Raji (cell line): ENCODE data around the gene UBIAD1.

Experiments used
- POLR2A ChIP-seq: IDR thresholded peaks from 2 replicates; pipeline ENCODE4 v1.6.1; 2011; ENCODE audit warnings: low read depth, low read length, control low read depth; ENCODE audit not compliant: insufficient read depth

UBIAD1 gene

DNA sequence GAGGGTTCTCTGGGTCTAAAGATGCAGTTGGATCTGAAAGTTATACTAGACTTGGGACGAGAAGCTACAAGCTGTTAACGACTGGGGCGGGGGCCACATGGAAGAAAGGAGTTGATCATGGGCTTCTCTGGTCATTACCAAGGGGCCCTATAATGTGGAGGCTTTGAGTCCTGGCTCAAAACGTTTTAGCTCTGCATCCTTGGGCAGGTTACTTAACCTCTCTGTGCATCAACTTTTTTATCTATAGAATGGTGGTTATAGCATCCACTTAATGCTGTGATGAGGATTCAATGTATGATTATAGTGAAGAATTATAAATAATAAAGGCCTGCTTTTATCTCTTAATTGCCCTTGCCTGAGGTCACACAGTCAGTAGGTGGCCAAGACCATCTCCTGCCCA lies 53.1 kb downstream of the UBIAD1 start:
- no peak for TF ChIP-seq POLR2A

DNA sequence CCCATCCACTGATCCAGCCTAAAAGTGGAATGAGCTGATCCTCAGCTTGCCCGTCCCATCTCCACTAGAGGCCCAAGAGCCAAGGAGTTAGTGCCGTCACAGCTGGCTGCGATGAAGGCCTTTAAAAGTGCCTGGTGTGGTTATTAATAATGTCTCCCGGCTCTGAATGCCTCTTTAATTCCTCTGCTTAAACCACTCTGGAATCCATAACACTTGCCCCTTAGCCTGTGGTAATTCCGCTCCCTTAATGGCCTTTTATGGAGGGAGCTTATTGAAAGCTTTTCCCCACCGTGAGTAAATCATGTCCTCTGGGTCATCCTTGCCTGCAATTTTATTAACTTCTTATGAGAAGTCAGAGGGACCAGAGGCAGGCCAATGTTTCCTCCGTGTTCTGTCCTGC lies 55.4 kb downstream of the UBIAD1 start:
- no peak for TF ChIP-seq POLR2A

DNA sequence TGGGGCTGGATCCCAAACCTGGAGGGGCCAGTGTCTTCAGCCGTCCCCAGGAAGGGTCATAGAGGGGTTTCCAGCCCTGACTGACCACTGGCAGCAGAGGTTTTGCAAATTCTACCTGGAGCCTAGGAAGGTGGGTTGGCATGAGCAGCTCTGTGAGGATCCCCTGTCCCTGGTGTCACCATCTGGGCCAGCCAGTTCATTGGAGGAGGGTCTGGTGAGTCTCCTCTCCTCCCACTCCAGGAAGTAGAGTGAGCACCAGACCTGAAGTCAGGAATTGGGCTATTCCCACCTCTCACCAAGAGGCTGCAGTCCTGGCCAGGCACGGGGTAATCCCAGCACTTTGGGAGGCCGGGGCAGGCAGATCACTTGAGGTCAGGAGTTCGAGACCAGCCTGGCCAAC lies 57.4 kb downstream of the UBIAD1 start:
- TF ChIP-seq POLR2A, result no peak

DNA sequence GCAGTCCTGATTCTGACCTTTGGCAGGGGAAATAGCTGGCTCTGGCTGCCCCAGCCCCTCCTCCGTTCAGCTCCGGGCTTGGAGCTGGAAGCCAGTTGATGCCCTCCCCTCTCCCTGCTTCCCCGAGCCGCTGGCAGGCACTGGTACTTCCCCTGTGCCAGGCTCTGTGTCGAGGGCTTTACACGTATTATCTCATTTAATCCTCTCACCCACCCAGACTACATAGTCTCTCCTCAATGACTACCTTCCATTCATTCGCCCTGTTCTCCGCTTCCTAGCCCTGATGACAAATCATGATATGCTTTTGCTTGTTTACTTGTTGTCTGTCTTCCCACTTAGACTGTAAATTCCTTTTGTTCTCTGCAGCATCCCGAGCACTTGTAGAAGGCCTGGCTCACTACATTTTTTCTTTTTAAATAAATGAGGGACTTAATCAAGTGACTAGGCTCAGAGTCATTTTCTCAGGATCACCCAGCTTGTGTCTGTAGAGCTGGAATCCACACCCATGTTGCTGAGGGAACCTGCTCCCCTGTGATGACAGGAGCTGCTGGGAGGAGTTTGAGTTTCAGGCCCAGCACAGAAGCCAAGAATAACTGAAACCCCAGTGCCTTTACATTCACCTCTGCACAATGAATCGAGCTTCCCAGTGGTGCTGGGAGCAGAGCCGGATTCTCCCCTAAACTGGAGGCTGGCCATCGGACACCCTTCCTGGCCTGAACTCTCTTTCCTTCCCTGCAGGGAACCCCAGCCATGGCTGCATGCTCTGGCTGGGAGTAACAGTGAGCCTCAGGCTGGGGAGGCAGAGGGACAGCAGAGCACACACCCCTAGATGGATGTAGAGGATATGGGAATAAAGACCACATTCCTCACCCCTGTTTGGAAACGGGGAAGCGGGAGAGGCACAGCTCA lies 58.3 kb downstream of the UBIAD1 start:
- no peak for TF ChIP-seq POLR2A

DNA sequence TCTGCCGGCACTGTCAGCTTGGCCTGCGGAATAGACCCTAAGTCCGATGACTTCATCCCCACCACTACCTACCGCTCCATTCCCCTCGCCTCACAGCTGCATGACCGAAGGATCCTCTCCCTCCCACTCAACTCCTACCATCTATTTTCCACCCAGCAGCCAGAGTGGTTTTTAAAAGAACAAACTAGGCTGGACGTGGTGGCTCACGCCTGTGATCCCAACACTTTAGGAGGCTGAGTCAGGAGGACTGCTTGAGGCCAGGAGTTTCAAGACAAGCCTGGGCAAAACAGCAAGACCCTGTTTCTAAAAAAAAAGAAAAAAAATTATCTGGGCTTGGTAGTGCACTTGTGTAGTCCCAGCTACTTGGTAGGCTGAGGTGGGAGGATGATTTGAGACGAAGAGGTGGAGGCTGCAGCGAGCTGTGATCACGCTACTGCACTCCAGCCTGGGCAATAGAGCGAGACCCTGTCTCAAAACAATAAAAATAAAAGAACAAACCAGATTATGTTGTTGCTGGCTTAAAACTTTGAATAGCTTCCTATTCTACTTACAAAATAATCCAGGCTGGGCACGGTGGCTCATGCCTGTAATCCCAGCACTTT lies 59.0 kb downstream of the UBIAD1 start:
- TF ChIP-seq POLR2A, result no peak

DNA sequence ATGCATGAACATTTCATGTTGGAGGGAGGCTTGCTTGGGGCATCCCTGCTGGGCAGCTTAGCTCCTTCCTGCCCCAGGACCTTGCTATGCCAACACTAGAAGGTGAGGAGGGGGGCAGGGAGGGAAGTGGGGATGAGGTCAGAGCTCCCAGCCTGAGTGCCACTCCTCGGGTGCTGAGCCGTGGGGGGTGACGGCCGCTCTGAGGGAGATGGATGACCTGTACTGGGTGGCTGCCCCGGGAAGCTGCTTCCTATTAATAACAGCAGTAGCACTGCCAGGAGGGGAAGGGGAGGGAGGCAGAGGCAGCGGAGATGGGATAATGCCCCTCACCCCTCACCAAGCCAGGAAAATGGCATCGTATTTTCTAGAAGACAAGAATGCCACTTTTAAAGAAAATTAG lies 60.6 kb downstream of the UBIAD1 start:
- TF ChIP-seq POLR2A, result no peak

DNA sequence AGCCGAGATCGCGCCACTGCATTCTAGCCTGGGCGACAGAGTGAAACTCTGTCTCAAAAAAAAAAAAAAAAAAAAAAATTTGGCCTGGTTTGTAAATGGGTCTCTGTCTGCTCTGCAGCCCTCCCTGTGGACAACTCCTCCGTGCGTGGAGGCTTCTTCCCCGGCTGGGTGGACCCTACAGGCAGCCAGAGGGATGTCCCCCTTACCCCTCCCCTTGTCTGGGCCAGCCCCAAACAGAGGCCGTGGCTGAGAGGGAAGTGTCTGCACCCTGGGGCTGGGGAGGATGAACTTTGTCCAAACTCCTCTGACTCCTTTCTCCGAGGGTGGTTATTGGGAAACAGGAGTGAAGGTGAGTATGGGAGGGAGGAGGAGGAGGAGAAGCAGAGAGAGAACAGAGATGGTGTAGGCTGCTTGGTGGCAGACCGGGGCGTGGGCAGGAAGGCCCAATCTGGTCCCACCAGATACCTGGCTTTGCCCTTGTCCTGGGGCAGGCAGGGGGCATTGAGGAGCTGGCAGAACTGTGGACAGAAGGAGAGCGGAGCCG lies 61.3 kb downstream of the UBIAD1 start:
- no peak for TF ChIP-seq POLR2A

DNA sequence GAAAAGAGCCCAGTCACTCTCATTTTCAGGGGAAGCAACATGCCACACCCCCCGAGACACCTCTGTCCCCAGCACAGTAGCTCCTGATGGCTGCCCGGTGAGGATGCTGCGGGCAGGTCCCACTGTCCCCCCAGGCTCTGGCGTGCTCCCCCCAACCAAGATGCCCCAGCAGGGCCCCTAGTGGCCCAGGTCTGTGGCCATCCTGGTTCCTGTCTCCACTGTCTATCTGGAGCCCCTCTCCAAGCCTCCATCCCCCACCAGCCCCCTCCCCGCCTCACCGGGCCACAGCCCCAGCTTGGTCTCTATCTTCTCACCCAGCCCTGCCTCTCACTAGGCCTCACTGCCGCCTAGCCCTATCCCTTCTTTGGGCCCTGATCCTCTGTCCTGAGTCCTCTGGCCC lies 61.8 kb downstream of the UBIAD1 start:
- TF ChIP-seq POLR2A, result no peak

DNA sequence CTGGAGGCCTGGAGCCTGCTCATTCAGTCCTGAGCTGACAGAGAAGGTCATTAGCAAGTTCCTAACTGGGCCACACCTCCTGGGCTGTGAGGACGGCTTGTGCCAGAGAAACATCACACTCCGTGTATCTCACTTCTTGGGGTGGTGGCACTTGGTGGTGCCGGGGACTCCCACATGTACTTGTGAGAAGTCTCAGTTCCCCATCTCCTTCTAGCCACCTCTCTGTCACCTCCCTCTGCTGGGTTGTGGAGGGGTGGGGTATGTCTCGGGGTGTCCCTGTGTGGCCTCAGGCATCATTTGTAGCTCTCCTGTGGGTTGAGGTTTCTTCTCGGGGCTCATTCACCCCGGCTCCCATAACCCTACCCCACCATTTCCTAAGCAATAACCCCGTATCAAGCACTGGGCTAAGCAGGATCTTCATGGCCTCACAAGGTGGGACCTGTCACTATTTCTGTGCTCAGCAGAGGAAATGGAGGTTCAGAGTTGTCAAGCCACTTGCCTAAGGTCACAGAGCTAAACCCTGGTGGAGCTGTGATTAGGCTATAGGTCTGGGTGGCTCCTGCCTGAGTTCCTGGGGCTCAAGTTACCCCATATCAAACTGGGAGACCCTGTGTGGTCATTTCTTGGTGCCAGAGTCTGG lies 62.5 kb downstream of the UBIAD1 start:
- no peak for TF ChIP-seq POLR2A

DNA sequence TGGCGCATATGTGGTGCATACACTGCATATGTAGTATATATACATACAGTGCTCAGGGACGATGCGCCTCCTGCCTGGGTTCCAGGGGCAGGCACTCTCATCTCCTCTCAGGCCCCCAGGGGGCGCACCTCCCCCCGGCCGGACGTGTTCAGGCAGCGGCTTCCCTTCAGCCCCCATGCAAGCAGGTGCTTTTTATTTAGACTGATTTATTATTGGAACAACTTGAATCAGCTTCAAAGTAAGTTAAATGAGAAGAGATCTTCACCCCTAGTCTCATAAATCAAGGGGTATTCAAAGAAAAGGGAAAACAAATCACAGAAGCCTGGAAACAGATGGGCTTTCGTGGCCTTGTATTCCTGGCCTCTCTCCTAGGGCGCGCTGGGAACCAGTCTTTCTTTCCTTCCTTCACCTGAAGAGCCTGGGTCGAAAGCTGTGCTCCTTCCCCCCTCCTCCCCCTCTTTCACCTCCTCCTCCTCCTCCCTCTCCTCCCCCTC lies 64.6 kb downstream of the UBIAD1 start:
- no peak for TF ChIP-seq POLR2A
